Activated effector memory CD4-positive, alpha-beta T cell treated with Interleukin-2 at 50 U/mL for 16 hours (primary cell): ENCODE data around the gene MTX3.

Source experiments
- DNase-seq: peaks from one replicate; pipeline ENCODE4 v3.0.0-alpha.2; 2020

The MTX3 gene

DNA sequence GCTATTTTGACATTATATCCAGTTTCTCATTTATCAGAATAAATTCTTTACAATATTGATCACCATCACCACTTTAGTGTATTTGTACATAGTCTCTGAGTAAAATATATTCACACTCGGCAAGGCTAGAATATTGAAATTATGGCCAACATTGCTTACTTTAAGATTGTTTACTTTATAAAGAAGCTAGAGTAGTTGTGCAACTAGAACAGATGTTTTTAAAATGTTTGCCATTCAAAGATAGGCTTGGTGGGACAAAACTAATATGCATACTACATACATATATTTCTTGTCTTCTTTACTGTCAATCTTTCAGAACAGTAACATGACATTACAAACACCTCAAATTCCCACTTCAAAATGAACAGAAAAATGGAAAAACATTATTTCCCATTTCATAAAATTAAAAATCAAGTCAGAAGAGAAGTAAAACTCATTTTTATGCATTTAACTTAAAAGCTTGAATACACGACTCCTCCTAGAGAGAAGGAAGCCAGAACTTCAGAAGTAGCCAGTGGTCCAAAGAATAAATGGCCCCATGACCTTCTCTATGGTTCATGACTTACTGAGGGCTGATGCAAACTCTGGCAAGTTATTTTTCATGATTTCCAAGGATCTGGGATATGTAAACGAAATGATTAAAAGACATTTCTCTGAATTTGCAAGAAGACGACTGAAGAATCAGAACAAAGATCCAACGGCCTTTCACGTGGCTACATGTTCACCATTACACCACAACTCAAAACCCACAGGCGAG is 14.1 kb downstream of the MTX3 start:
- no peak for DNase-seq

DNA sequence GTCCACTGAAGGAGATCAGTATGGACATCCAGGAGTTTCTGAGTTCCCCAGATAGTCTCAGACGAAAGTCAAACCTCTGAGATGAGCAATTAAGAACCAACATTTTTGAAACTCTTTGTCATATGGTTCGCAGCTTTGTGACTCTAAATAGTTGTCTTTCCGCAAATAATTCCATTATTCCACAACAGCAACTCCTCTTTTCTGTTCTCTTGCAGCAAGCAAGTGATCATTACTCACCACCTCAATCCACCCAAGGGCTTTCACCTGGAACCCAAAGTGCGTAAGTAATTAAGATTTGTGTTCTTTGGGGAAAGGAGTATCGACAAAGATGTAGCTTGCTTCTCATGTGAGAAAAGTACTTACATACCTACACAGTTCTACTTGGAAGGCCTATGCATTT is 15.6 kb downstream of the MTX3 start:
- DNase-seq, result no peak

DNA sequence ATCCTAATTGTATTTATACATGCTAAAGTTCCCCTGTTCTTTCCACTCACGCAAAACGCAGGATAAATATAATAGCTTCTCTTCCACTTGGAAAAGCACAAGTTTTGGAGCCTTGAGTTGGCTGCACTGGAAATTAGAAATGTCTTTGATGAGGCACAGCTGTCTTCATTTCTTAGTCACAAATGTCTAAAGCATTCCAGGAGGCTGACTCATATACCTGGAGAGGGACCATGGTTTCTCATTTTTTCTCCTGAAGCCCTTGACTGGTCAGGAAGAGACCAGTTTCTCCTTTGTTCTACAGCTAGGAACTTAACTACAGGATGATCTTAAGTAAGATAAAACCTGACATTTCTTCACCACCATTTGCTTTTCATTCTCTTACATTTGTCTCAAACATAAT is 16.2 kb downstream of the MTX3 start:
- DNase-seq, result no peak

DNA sequence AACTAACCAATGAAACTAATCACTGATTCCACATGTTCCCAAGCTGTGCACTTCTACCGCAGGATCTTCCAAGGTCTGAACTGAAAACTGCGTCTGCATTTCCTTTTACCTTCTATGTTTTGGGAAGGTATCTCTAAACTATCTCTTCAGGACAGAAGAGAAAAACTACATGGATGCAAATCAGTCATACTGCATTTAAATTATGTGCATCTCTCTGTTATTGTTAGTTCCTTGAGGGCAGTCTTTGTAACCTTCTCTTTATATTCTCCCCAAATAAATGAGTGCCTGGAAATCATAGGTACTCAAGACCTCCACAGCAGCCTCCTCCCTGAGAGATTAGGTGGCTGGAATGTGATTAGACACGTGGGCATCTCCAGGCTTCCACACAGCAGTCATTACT is 17.1 kb downstream of the MTX3 start:
- DNase-seq, result no peak

DNA sequence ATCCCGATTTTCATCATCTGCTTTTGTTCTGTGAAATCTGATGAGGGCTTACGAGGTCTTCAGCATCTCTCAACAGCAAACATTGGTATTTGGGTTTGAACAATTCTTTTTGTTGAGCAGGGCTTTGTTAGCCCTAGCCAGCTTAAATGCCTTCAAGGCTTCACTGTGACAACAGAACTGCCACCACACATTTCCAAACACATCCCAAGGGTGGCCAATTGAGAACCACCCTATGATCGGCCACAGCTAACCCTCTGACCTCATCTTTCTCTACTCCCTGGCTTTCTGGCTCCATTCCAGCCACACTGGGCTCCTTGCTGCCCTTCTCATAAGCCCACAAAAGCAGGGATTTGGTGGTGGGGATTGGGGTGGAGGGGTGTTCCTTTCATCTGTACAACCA is 17.6 kb downstream of the MTX3 start:
- no peak for DNase-seq

DNA sequence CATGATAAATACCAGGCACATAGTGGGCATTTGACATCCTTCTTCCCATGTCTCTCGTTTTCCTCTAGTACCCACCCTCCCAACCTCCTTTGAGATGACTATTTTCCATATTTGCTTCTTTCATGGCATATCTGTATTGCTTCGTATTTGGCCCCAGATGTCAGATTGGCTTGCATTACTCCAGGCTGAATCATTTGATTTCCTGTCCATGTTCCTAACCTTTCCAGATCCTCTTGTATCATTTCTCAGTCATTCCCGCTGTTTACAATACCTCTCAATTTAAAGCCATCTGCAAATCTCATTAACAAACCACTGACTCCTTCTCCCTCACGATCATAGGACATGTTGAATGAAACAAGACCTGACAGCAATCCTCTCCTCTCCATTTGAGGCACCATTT is 19.9 kb downstream of the MTX3 start:
- DNase-seq, result no peak

DNA sequence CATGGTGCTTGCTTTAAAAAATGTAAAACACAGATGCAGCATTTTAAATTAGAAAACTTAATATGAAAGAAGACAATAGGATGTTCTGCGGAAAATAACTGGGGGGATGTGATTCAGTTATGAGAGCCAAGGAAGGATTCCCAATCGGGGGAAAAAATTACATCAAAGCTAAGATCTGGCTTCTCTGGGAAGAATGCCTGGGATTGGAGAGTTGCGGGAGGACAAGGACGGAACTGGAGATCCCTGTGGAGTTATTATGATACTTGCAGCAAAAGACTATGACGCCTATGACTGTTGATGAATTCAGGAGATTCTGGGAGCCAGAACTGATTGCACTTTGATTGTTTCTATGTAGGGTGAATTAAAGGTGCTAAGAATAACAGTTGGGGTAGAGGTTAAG is 24.6 kb downstream of the MTX3 start:
- no peak for DNase-seq

DNA sequence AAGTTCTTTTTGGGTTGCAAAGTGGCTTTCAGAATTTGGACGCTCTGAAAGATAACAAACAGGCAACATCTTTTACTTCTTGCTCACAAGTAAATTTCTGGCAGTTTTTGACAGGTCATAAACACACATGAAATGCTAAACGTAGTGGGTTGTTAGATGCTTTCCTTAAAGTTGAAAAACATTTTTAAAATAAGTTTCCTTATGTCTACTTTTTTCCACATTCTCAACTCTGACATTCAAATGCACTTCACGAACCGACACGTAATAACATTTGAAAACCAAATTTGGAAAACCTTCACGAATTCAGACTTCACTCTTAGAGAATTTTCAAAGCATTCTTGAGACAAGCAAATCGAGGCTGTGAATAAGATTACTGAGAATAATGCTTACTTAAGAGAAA is 26.9 kb downstream of the MTX3 start:
- DNase-seq, result no peak

DNA sequence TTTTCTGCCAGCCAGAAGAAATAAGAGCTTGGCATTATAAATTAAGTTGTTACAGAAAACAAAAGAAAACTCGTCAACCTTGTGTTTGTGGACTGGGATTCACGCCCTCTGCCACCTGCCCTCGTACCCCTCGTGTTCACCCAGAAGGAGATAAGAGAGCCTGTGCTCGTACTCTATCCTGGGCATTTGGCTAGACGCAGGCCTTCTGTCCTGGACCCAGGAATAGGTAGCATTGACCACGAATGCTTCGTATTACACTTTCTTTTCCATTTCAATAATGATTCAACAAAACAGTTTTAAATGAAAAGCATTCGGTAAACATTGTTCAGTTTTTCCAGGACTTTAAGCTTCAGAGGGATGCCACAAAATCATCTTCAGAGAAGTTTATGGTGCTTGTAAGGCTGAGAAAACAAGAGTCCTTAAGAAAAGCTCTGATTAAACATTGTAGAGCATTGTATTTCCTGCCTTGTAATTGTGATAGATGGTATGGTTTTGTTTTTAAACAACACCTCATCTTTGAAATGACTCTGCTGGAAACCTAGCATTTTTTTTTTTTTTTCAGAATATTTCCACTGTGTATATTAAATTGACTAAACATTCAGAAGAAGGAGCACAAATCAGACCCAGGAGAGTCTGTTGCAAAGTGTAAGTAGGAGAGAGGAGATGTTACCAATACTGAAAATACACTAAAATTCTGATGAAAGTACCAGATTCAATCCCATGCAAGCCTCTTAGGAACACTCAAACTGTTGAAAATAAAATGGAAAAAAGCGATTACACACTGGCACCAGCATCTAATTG is 27.6 kb downstream of the MTX3 start:
- DNase-seq, result no peak

DNA sequence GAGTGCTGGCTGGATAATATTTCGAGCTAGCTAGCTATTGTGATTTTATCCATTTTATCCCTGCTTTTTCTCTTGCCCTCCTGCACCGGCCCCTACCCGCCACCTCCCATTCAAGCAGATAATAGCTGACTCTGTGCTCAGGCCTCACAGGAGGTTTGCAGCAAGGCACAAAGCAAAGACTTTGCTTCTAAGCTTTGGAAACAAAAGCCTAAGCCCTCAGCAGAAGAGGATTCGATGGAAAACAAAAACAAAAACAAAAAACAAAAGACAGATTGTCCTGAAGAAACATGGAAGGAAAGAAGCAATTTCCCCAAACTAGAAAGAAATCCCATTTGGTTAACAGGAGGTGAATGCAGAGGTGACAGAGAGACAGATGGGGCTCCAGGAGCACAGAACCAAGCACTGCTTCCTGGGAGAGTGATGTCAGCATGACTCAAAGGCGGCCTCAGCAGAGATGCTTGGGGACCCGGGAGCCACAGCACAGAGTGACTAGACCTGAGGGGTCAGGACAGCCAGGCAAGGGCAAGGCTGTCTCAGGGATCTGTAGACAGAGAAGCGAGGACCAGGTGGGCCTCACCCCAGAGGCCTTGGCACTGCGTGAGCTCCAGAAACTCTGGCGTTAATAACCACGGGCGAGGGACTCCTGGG is 28.4 kb downstream of the MTX3 start:
- DNase-seq, result no peak

DNA sequence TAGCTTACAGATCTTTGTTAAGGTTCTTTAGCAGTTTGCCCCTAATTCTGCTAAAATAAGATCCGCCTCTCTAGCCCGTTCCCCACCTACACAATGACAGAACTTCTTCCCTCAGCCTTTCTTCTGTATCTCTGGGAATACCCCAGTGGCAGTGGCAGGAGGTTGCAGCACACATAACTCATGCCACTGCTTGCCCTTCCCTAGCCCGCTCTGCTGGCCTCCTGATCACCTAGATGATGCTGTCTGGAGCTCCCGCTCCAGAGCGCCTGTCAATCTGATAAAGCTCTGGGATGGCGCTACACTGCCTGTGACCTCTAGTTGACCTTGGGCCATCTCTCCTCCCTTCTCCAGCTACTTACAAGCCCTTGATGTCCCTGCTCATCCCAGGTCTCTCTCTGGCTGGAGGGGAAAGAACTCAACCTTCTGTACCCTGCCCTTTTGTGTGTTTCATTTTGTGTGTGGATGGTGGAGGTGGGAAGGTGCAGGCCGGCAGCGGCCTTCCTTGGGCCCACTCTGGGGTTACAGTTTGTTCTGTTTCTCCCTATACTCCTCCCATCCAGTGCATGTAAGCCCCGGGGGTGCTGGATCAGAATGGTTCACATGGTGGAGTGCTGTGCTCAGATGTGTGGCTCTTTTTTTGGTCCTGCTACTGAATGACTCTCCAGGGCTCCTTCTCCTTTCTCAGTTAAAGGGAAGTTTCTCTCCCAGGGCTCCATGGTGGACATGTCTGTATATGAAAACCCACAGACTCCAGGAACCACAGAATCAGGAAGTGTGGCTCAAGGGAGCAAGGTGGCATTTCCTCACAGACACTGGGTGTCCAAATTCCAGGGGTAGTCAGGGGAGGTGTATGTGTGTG is 29.1 kb downstream of the MTX3 start:
- DNase-seq, result no peak

DNA sequence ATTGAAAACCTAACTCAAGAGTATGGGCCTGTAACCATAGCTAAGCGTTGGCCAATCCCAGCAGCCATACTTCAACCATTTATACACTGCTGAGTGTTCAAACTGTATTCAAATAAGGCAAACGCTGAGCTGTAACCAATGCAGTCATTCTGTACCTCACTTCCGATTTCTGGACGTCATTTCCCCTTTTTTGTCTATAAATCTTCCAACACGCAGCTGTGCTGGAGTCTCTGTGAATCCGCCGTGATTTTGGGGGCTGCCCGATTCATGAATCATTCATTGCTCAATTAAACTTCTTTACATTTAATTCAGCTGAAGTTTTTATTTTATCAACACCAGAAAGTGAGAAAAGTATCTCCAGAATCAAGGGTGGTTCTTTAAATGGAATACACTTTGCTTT is 31.7 kb downstream of the MTX3 start:
- DNase-seq, result no peak

DNA sequence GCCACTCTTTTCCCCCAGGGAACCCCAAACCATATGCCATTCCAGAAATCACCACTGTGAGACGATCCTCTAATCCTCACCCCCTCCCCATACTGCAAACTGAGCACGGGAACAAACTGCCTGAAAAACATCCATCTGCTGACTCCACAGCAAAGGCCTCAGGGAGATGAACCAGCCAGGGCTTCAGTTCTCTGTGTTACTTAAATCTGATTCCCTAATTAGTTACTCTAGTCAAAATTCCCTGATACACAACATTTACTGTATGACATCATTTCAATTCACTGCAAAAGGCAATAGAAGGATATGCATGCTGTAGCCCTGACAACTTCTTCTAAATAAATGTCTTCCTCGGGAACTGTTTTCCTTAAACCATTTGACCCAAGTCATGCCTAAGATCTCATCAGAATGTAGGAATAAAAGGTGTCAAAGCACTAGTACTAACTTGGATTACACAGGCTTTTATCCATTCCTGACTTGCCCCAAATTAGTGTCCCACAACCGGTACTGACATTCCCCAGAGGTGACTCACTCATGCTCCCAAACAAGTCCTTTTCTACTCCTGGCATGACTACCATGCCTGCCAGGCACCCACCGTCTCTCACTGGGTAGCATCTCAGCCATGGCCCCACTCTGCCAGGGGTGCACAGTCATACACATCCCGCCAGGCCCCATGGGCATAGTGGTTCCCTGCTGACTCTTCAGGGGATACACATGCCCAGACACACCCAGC is 35.0 kb downstream of the MTX3 start:
- DNase-seq, result no peak

DNA sequence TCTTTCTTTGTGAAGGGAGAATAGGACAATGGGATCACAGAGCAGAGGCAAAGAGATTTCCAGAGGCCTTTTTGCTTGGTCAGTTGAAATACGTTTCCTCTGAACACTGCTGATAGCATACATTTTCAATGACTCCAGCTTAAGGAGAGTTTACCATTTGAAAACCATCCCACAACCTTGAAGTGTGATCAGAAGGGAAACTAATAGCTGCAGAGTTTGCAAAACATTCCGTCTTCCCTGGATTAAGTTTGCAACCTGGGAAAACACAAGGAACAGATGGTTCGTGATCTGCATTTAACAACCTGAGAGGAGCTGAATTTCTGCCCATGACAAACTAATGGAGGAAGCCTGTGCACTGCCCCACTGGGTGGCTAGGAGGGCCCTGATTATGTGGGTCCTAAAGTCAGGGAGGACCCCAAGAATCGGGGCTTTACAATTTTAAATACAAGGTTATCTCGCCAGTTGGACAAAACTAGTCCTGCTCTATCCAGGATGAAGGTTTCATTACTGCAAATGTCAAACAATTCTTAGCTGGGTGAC is 35.6 kb downstream of the MTX3 start:
- no peak for DNase-seq

DNA sequence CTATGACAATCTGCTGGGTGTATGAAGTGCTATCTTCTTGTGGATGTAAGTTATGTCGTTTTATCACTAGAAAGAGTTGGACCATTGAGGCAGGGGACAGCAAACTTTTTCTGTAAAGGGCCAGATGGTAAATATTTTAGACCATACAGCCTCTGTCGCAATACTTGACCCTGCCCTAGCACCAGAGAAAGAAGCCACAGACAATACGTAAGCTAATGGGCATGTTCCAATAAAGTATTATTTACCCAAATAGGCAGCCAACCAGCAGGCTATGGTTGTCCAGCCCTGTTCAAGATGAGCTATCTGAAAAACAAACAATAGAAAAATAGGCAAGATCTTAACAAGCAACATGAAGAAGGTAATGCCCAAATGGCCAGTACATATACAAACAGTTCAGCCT is 36.4 kb downstream of the MTX3 start:
- no peak for DNase-seq

DNA sequence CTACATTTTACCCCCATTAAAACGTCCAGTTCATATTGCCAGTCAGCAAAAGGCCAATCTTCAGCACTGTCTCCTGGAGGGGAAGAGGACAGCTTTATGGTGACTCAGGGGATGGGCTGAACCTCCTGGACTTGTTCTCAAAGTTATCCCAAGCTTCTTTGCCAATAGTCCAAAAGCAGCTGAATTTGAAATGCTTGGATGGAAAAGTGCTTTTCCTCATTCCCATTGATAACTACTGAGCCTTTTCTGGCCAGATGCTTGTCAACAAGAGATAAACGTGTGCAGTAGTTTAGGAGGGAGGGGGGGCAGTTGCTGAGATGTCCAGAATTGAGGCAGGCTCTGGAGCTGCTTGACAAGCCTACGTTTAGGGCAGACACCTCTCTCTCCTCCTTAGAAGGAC is 43.5 kb downstream of the MTX3 start:
- no peak for DNase-seq

DNA sequence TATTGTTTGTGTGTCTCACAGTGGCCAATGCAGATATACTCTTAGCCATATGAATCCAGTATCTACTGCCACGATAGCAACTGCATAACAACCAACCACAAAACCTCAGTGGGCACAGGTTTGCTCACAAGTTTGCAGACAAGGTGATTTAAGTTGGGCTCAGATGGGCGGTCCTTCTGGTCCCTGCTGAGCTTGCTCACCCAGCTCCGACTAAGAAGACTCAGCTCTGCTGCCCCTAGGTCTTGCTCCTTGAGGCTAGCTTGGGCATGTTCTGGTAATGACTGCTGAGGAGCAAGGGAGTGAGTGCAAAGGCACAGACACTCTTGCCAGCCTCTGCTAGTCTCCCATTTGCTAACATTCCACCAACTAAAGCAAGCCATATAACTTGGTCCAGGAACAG is 52.6 kb downstream of the MTX3 start:
- no peak for DNase-seq

DNA sequence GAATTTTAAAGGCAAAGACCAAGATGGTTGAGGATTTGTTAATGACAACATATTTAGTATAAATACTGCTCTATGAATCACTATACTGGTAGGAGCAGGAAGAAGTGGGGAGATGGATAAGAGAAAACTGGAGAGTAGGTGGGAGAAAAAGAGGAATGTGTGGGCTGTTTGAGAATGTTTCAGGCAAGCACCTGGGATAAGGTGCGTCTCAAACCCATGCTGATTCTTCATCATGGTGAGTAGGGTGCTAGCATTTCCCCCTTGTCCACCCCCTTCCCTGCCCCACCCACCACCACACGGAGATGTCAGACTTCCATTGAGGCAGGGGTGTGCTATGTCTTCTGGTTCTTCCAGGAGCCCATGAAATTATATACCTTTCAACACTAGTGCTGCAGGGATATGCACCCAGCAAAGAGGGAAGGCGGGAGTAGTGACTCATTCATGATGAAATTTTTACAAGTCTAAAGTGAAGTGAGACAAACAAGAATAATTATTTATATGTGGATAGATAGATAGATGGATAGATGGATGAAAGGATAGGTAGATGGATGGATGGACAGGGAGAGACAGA is 54.3 kb downstream of the MTX3 start:
- DNase-seq, result no peak

DNA sequence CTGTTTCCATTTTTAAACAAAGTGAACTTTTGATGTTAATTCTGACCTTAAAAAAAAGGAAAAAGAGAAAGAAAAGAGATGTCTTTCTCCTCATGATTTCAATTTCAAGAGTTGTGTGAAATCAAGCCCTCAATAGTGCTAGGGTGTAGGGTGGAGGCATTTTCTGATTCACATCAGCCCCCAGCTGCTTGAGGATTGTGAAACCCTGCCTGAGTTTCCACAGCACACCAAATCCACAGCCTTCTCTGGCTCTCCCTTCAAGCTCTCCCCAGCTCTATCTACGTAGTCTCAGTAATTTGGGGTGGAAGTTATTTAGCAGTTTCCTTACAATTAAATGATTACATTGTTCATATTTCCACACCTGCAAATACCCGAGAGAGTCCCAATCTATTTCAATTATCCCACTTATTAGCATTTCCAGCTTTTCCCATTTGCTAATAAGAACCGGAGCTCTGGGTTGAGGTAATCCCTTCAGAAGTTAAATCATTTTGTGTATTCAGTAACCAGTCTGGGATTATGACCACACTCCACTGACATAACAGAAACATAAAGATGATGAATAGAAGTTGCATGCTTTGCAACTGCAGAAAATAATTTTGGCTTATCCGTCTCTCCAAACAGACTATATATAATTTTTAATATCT is 54.9 kb downstream of the MTX3 start:
- DNase-seq, result no peak

DNA sequence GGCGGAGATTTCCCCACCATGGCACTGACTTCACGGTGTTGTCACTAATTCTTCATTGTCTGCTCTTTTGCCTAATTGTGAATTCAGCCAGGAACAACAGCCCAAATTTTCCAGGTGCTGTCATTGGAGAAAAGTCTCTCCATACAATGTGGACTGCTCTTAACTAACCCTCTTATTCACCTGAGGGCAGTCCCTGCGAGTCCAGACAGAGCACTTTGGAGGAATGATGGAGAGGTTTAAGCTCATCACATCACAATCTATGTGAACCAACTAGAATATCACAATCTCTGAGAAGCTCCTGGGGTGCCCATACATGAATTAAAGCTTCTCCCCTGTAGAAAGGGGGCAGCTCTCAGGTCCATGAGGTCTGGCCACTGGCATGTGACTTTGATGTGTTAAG is 56.4 kb downstream of the MTX3 start:
- no peak for DNase-seq
